Measurements from ENCODE around the gene ADGRG3. TPM values are rescaled to one million over a fixed set of nuclear protein-coding genes. Genes with fewer than 3 reads are reported as not detected.

The ADGRG3 gene
- total and polyA plus RNA-seq, 2 of the 13 experiments (the other 11 are each of a cell fraction or from before 2014, with no cell fraction given) = 2.7 to 11.8 TPM

DNA sequence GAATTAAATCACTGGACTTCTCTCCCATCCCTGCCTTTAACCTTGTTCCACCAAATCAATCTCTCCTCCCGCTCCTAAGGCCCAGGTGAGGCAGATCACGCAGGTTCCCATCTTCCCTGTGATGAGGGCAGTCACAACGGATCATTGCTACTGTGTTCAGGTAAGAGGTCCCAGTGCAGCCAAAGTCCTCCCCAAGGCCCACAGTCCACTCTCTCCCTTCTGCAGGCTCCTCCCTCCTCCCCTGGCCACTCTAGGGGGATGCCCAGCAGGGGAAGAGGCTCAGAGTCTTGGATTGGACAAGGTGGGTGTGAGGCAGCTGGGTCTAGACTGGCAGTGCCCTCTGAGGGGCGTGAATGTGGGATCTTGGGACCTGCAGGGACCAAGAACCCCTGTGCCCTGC lies 2.6 kb upstream of the ADGRG3 start (continued):
- TF ChIP-seq, protein P1, sequence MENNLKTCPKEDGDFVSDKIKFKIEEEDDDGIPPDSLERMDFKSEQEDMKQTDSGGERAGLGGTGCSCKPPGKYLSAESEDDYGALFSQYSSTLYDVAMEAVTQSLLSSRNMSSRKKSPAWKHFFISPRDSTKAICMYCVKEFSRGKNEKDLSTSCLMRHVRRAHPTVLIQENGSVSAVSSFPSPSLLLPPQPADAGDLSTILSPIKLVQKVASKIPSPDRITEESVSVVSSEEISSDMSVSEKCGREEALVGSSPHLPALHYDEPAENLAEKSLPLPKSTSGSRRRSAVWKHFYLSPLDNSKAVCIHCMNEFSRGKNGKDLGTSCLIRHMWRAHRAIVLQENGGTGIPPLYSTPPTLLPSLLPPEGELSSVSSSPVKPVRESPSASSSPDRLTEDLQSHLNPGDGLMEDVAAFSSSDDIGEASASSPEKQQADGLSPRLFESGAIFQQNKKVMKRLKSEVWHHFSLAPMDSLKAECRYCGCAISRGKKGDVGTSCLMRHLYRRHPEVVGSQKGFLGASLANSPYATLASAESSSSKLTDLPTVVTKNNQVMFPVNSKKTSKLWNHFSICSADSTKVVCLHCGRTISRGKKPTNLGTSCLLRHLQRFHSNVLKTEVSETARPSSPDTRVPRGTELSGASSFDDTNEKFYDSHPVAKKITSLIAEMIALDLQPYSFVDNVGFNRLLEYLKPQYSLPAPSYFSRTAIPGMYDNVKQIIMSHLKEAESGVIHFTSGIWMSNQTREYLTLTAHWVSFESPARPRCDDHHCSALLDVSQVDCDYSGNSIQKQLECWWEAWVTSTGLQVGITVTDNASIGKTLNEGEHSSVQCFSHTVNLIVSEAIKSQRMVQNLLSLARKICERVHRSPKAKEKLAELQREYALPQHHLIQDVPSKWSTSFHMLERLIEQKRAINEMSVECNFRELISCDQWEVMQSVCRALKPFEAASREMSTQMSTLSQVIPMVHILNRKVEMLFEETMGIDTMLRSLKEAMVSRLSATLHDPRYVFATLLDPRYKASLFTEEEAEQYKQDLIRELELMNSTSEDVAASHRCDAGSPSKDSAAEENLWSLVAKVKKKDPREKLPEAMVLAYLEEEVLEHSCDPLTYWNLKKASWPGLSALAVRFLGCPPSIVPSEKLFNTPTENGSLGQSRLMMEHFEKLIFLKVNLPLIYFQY (CRISPR knock-in tag; IDR thresholded peaks at IDR 0.05; ENCODE audit: borderline replicate concordance) = no peak
- TF ChIP-seq ATF7 (IDR thresholded peaks at IDR 0.05) (no peak), ATF7 (CRISPR knock-in tag; IDR thresholded peaks at IDR 0.05) (no peak), ATM (IDR thresholded peaks at IDR 0.05; ENCODE audit: borderline replicate concordance) (no peak)

DNA sequence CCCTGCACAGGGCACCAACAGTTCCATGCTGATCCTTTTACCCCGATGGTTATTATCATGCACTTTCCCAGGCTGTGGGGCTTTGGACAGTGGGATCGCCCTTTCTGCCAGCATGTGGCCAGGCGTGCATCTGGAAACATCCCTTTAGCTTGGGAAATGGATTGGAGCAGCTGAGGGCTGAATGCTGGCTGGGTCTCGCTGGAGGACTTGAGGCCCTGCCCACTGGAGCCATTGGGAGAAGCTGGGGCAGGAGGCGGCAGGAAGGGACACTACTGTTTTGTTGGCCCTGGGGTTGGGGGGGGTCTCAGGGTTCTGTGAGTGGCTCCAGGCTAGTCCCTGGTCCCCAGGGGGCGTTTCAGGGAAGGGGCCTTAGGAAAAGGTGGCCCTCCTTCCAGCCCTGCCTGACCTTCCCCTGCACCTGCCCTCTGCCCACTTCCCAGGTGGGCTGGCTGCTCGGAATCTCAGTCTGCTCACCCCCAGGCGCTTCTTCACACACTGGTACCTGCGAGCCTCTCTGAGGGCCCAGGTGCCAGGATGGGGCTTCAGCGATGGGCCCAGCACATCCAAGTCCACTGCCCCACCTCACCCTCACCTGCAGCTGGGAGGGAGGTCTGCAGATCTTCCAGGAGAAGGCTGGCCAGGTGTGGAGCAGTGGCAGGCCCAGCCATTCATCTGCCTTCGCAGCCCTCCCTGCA lies 1.6 kb upstream of the ADGRG3 start:
- DNase-seq (ENCODE audit: low spot score) (no peak), FAIRE-seq (no peak), ATAC-seq (no peak; the same call in 2 of the 3 replicates)
- peak overlapping the region; percentile 42; the same call in 1 of the 2 replicates for H3K9ac ChIP-seq (ENCODE audit: insufficient read depth, low read depth, low read length)
- WGBS (ENCODE audit: low lambda C conversion rate) = 66% methylated on average over 11 of the region's 11 CpGs
- peak overlapping the region in 1 of 3 experiments; percentile 60; a peak in 1 of 6 replicates for H3K4me3 ChIP-seq (replicated peaks in 1 of 3; ENCODE audit: insufficient read depth in 1 of 3, low read depth in 2 of 3, low read length in 3 of 3)
- ChIA-PET POLR2A (interaction anchor here (1.0 to 2.2 kb wide), 11 partner anchors 16 to 294 kb away, joined by 3 to 41 read pairs (median 8); partner anchors contain the start of genes CX3CL1, DRC7 and KATNB1), CTCF (ENCODE audit: low intra/inter-chr PET ratio, low total read pairs) (interaction anchor here (2.6 kb wide), 2 partner anchors 17 to 18 kb away, joined by 8 to 14 read pairs; no protein-coding TSS in a partner anchor)
- intact Hi-C loops (cut with micrococcal nuclease; ENCODE audit: unreplicated experiment) = loop anchor here (1.0 to 2.0 kb wide), 2 partner anchors 28 to 54 kb away; partner anchors contain the start of gene DRC7
- in situ Hi-C loops (cut with HindIII; ENCODE audit: extremely low pct_ligation_motif_present, low pct_unique_long_range_greater_than_20kb) = loop anchor here (5.0 kb wide), 1 partner anchor 51 kb away; no protein-coding TSS in a partner anchor
- no peaks in the 10 kb centered on the region for H4K20me1 ChIP-seq (ENCODE audit: insufficient read depth, low read length)
- no peaks in the 10 kb centered on the region for H3K27me3 ChIP-seq (ENCODE audit: control insufficient read depth in 1 of 2, insufficient read depth in 2 of 2, low read length in 2 of 2)
- H3K4me2 ChIP-seq (ENCODE audit: low read depth, low read length) = peak overlapping the region; percentile 80
- no peak overlapping the region for H2AFZ ChIP-seq (ENCODE audit: low read length)
- no peaks in the 10 kb centered on the region for H3K9me3 ChIP-seq (ENCODE audit: low read length)
- no TSS peak for BruUV-seq (replicated peaks)
- H3K36me3 ChIP-seq (replicated peaks in 1 of 2; ENCODE audit: control insufficient read depth in 1 of 2, insufficient read depth in 2 of 2, low read length in 2 of 2) = no peaks in the 10 kb centered on the region
- H3K4me1 ChIP-seq (ENCODE audit: insufficient read depth, low read length) = peaks cover 71% of the 10 kb centered on the region
- no peaks in the 10 kb centered on the region for H3K79me2 ChIP-seq (ENCODE audit: insufficient read depth, low read length)
- peak overlapping the region; percentile 79 for H3K27ac ChIP-seq (ENCODE audit: extremely low read length, insufficient read depth, low read length)
- TF ChIP-seq ZNF788 (CRISPR knock-in tag; IDR thresholded peaks at IDR 0.05; ENCODE audit: borderline replicate concordance) = peak; percentile 43; the same call in 1 of the 2 replicates
- TF ChIP-seq, protein P2, sequence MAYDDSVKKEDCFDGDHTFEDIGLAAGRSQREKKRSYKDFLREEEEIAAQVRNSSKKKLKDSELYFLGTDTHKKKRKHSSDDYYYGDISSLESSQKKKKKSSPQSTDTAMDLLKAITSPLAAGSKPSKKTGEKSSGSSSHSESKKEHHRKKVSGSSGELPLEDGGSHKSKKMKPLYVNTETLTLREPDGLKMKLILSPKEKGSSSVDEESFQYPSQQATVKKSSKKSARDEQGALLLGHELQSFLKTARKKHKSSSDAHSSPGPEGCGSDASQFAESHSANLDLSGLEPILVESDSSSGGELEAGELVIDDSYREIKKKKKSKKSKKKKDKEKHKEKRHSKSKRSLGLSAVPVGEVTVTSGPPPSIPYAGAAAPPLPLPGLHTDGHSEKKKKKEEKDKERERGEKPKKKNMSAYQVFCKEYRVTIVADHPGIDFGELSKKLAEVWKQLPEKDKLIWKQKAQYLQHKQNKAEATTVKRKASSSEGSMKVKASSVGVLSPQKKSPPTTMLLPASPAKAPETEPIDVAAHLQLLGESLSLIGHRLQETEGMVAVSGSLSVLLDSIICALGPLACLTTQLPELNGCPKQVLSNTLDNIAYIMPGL (CRISPR knock-in tag; IDR thresholded peaks at IDR 0.05; ENCODE audit: borderline replicate concordance in 1 of 2, low read depth in 1 of 2) = no peak
- TF ChIP-seq MTERF4 (CRISPR knock-in tag; IDR thresholded peaks at IDR 0.05) = no peak
- TF ChIP-seq SCMH1 (CRISPR knock-in tag; IDR thresholded peaks at IDR 0.05; ENCODE audit: borderline replicate concordance) = no peak
- no peak for TF ChIP-seq RNF2 (conservative IDR thresholded peaks at IDR 0.05; ENCODE audit: low read depth)
- no peak for TF ChIP-seq ZMYM2 (CRISPR knock-in tag; IDR thresholded peaks at IDR 0.05)

Data from HepG2 (cell line).